GM23338 (cell line): ENCODE measurements around the gene STIM1. TPM values are rescaled to one million over a fixed set of nuclear protein-coding genes. Genes with fewer than 3 reads are reported as not detected.

ENCODE experiments used
- ATAC-seq: fragments of 200-7000 bp; cut with Tn5 transposase; 3 replicates; pipeline ENCODE4 v1.9.1; 2020
- DNase-seq: peaks from one replicate; pipeline ENCODE4 v3.0.0-alpha.2; 2015; ENCODE audit warnings: low spot score
- H2AFZ ChIP-seq: fragments of 200-600 bp; sonication (generic); 2 replicates; pipeline ENCODE4 v1.8.0; 2016; ENCODE audit warnings: antibody characterized with exemption, mild to moderate bottlenecking, moderate library complexity
- H3F3A ChIP-seq: fragments of 200-600 bp; sonication (generic); replicated peaks from 2 replicates; pipeline ENCODE4 v1.8.0; 2017; ENCODE audit warnings: antibody characterized with exemption, mixed run types, low read depth
- H3K27ac ChIP-seq: fragments of 200-600 bp; sonication (generic); 2 replicates; pipeline ENCODE4 v1.6.1; 2016; ENCODE audit warnings: low read depth
- H3K27me3 ChIP-seq: fragments of 200-600 bp; sonication (generic); 2 replicates; pipeline ENCODE4 v1.8.0; 2016; ENCODE audit warnings: mild to moderate bottlenecking, mixed run types, moderate library complexity; ENCODE audit not compliant: insufficient read depth
- H3K36me3 ChIP-seq: fragments of 200-600 bp; sonication (generic); 2 replicates; pipeline ENCODE4 v1.8.0; 2016; ENCODE audit warnings: mild to moderate bottlenecking; ENCODE audit not compliant: insufficient read depth
- H3K4me1 ChIP-seq: fragments of 200-600 bp; sonication (generic); 2 replicates; pipeline ENCODE4 v1.8.0; 2016; ENCODE audit warnings: mild to moderate bottlenecking, moderate library complexity; ENCODE audit not compliant: insufficient read depth
- H3K4me2 ChIP-seq: fragments of 200-600 bp; sonication (generic); 2 replicates; pipeline ENCODE4 v1.7.1; 2017; ENCODE audit warnings: mixed run types
- H3K4me3 ChIP-seq: fragments of 200-600 bp; sonication (generic); 2 replicates; pipeline ENCODE4 v1.6.1; 2016; ENCODE audit warnings: mixed run types
- H3K79me2 ChIP-seq: fragments of 200-600 bp; sonication (generic); replicated peaks from 2 replicates; pipeline ENCODE4 v1.8.0; 2017; ENCODE audit warnings: mild to moderate bottlenecking; ENCODE audit not compliant: insufficient read depth
- H3K9me2 ChIP-seq: fragments of 200-600 bp; sonication (generic); 2 replicates; pipeline ENCODE4 v1.8.0; 2017; ENCODE audit not compliant: insufficient read depth
- H4K20me1 ChIP-seq: fragments of 200-600 bp; sonication (generic); replicated peaks from 2 replicates; pipeline ENCODE4 v1.8.0; 2017; ENCODE audit warnings: mild to moderate bottlenecking; ENCODE audit not compliant: insufficient read depth
- H3K27ac Mint-ChIP-seq: 2 replicates; pipeline ENCODE4 v1.8.0; 2020; ENCODE audit warnings: inconsistent platforms, mild to moderate bottlenecking, moderate library complexity, mixed read lengths
- H3K27me3 Mint-ChIP-seq: 3 replicates; pipeline ENCODE4 v1.8.0; 2022; ENCODE audit warnings: low read depth, mild to moderate bottlenecking, moderate library complexity, mixed read lengths, inconsistent platforms; ENCODE audit not compliant: insufficient read depth, poor library complexity
- H3K36me3 Mint-ChIP-seq: 3 replicates; pipeline ENCODE4 v1.8.0; 2021; ENCODE audit warnings: low read depth, mild to moderate bottlenecking, inconsistent platforms, moderate library complexity, mixed read lengths
- H3K4me1 Mint-ChIP-seq: 3 replicates; pipeline ENCODE4 v1.8.0; 2020; ENCODE audit warnings: mild to moderate bottlenecking, inconsistent platforms, mixed read lengths
- H3K4me3 Mint-ChIP-seq: 3 replicates; pipeline ENCODE4 v1.8.0; 2021; ENCODE audit warnings: moderate library complexity, mild to moderate bottlenecking, inconsistent platforms, mixed read lengths
- H3K9me3 Mint-ChIP-seq: 3 replicates; pipeline ENCODE4 v1.8.0; 2020; ENCODE audit warnings: moderate library complexity, mild to moderate bottlenecking, inconsistent platforms, mixed read lengths
- CREB1 ChIP-seq: fragments of 250-450 bp; sonication (Bioruptor Pico); IDR thresholded peaks from 2 replicates; pipeline ENCODE4 v1.5.0; 2020; ENCODE audit warnings: low read depth, mild to moderate bottlenecking, moderate library complexity
- EZH2phosphoT487 ChIP-seq: fragments of 200-600 bp; sonication (generic); IDR thresholded peaks from one replicate; pipeline ENCODE4 v1.8.1; 2018; ENCODE audit warnings: antibody characterized with exemption; ENCODE audit not compliant: unreplicated experiment
- STAT1 ChIP-seq: IDR thresholded peaks from one replicate; pipeline ENCODE4 v1.6.1; 2016; ENCODE audit warnings: antibody characterized with exemption; ENCODE audit not compliant: unreplicated experiment
- polyA plus RNA-seq: library from polyadenylated mRNA; unstranded; fragments of >200 nt; fragmentation: Nextera tagmentation; extraction: Ambion mirVana; gene quantifications from 2 replicates; pipeline ENCODE4 v1.2.1, GENCODE V29; 2016
- total RNA-seq: library from RNA; depleted of rRNA; stranded (reverse); fragments of >200 nt; shearing (Covaris generic); gene quantifications from 2 replicates; pipeline ENCODE4 v1.2.3, GENCODE V29; 2014
- TF ChIP-seq, protein P1 (sequence below): IDR thresholded peaks from 2 replicates; pipeline ENCODE4 v1.6.1; 2016; ENCODE audit warnings: antibody characterized with exemption
- TF ChIP-seq, protein P2 (sequence below): IDR thresholded peaks from one replicate; pipeline ENCODE4 v1.6.1; 2018; ENCODE audit warnings: antibody characterized with exemption; ENCODE audit not compliant: unreplicated experiment
- TF ChIP-seq, protein P3 (sequence below), 2 experiments: fragments of 200-600 bp in 1 of 2; sonication (generic) in 1 of 2; conservative IDR thresholded peaks; 2 replicates each; pipeline versions ENCODE4 v1.5.1 to v1.6.1; 2016 to 2017; ENCODE audit warnings: antibody characterized with exemption in 2 of 2, low read depth in 2 of 2, mild to moderate bottlenecking in 2 of 2, moderate library complexity in 1 of 2

The STIM1 gene
- total and polyA plus RNA-seq, 2 experiments from 2014 or later: 3.5 to 14.0 TPM

DNA sequence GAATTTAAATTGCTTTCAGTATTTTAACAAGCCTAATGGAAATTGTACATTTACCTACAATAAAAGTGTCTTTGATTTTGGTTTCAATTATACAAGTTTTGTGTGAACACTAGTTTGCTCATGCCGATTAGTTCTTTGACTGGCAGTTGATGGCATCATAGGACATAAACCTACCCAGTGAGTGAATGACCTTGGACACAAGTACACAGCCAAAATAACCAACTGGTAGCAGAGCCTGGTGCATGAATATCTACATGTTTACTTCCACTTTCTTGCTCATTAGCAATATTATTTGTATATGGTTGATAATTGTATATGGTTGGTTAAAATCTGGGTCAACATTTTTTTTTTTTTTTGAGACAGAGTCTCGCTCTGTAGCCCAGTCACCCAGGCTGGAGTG, 37.8 kb downstream of the STIM1 start:
- TF ChIP-seq, protein P1, sequence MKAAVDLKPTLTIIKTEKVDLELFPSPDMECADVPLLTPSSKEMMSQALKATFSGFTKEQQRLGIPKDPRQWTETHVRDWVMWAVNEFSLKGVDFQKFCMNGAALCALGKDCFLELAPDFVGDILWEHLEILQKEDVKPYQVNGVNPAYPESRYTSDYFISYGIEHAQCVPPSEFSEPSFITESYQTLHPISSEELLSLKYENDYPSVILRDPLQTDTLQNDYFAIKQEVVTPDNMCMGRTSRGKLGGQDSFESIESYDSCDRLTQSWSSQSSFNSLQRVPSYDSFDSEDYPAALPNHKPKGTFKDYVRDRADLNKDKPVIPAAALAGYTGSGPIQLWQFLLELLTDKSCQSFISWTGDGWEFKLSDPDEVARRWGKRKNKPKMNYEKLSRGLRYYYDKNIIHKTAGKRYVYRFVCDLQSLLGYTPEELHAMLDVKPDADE: no peak
- no peak for TF ChIP-seq CREB1 (CRISPR knock-in tag)
- TF ChIP-seq EZH2phosphoT487: no peak
- Mint-ChIP-seq H3K4me1 (no peaks in the 10 kb centered on the region), H3K9me3 (no peaks in the 10 kb centered on the region; the same call in 2 of the 3 replicates), H3K27me3 (peaks cover 2% of the 10 kb centered on the region), H3K4me3 (no peak overlapping the region), H3K36me3 (no peaks in the 10 kb centered on the region), H3K27ac (no peak overlapping the region)
- H3K9me2 ChIP-seq: no peaks in the 10 kb centered on the region
- H3K27ac ChIP-seq: no peak overlapping the region
- H3K36me3 ChIP-seq: no peaks in the 10 kb centered on the region
- no peaks in the 10 kb centered on the region for H3K27me3 ChIP-seq
- ATAC-seq: no peak
- H3K4me2 ChIP-seq: no peak overlapping the region
- no peak for DNase-seq
- no peak overlapping the region for H2AFZ ChIP-seq
- H3K4me3 ChIP-seq: no peak overlapping the region
- H3K79me2 ChIP-seq: no peaks in the 10 kb centered on the region
- H3F3A ChIP-seq: no peaks in the 10 kb centered on the region
- 0 out of 2 replicates have a peak, but pooled peaks cover 3% of the 10 kb centered on the region for H4K20me1 ChIP-seq
- H3K4me1 ChIP-seq: no peaks in the 10 kb centered on the region

DNA sequence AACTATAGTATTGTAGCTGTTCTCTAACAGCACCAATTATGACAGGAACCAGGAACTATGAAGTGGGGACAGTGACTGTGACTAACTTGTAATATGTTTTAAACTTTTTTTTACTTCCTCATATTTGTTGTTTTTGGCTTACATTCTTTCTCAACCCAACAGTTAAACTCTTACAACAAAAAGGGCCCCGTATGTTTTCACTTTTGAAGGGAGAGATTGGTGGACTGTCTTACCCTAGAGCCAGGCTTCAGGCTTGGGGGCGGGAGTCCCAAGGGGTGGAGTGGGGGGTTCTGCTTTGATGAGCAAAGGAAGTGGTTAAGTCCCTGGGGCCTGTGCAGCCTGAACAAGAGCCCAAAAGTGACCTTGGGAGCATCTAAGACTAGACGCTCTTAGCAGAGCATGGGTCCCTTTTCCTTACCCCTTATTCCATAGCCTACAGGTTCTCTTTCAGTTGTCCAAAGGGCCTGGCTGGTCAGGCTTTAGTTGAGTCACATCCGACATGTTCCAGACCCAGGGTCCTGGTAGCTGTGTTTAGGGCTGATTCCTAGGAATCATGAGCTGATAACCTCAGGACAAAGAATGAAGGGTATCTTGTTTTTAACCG, 38.8 kb downstream of the STIM1 start:
- no peaks in the 10 kb centered on the region for H3F3A ChIP-seq
- no peaks in the 10 kb centered on the region for H3K79me2 ChIP-seq
- TF ChIP-seq, protein P1: no peak
- TF ChIP-seq, protein P2, sequence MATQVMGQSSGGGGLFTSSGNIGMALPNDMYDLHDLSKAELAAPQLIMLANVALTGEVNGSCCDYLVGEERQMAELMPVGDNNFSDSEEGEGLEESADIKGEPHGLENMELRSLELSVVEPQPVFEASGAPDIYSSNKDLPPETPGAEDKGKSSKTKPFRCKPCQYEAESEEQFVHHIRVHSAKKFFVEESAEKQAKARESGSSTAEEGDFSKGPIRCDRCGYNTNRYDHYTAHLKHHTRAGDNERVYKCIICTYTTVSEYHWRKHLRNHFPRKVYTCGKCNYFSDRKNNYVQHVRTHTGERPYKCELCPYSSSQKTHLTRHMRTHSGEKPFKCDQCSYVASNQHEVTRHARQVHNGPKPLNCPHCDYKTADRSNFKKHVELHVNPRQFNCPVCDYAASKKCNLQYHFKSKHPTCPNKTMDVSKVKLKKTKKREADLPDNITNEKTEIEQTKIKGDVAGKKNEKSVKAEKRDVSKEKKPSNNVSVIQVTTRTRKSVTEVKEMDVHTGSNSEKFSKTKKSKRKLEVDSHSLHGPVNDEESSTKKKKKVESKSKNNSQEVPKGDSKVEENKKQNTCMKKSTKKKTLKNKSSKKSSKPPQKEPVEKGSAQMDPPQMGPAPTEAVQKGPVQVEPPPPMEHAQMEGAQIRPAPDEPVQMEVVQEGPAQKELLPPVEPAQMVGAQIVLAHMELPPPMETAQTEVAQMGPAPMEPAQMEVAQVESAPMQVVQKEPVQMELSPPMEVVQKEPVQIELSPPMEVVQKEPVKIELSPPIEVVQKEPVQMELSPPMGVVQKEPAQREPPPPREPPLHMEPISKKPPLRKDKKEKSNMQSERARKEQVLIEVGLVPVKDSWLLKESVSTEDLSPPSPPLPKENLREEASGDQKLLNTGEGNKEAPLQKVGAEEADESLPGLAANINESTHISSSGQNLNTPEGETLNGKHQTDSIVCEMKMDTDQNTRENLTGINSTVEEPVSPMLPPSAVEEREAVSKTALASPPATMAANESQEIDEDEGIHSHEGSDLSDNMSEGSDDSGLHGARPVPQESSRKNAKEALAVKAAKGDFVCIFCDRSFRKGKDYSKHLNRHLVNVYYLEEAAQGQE: no peak
- TF ChIP-seq STAT1: no peak
- TF ChIP-seq, protein P3, sequence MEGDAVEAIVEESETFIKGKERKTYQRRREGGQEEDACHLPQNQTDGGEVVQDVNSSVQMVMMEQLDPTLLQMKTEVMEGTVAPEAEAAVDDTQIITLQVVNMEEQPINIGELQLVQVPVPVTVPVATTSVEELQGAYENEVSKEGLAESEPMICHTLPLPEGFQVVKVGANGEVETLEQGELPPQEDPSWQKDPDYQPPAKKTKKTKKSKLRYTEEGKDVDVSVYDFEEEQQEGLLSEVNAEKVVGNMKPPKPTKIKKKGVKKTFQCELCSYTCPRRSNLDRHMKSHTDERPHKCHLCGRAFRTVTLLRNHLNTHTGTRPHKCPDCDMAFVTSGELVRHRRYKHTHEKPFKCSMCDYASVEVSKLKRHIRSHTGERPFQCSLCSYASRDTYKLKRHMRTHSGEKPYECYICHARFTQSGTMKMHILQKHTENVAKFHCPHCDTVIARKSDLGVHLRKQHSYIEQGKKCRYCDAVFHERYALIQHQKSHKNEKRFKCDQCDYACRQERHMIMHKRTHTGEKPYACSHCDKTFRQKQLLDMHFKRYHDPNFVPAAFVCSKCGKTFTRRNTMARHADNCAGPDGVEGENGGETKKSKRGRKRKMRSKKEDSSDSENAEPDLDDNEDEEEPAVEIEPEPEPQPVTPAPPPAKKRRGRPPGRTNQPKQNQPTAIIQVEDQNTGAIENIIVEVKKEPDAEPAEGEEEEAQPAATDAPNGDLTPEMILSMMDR (conservative IDR thresholded peaks at IDR 0.05; ENCODE audit: low read depth in 2 of 2): no peak
- DNase-seq: no peak
- no peak overlapping the region for H3K4me3 ChIP-seq
- H3K36me3 ChIP-seq: no peaks in the 10 kb centered on the region
- H3K27me3 ChIP-seq: no peaks in the 10 kb centered on the region
- H3K27me3 Mint-ChIP-seq: peaks cover 2% of the 10 kb centered on the region
- no peak overlapping the region for H3K27ac ChIP-seq
- H3K9me3 Mint-ChIP-seq: no peaks in the 10 kb centered on the region; the same call in 2 of the 3 replicates
- H3K4me1 Mint-ChIP-seq: no peaks in the 10 kb centered on the region
- H4K20me1 ChIP-seq: 0 out of 2 replicates have a peak, but pooled peaks cover 3% of the 10 kb centered on the region
- no peak overlapping the region for H3K4me3 Mint-ChIP-seq
- no peak overlapping the region for H3K27ac Mint-ChIP-seq
- H2AFZ ChIP-seq: no peak overlapping the region
- H3K9me2 ChIP-seq: no peaks in the 10 kb centered on the region
- ATAC-seq: no peak
- no peaks in the 10 kb centered on the region for H3K4me1 ChIP-seq
- H3K4me2 ChIP-seq: no peak overlapping the region
- H3K36me3 Mint-ChIP-seq: no peaks in the 10 kb centered on the region
